RPMI7951 (cell line): ENCODE results near the gene MAN1A2. TPM values are rescaled to one million over a fixed set of nuclear protein-coding genes. Genes with fewer than 3 reads are reported as not detected.
"Not testable (repeated sequence)": the region's sequence is repeated elsewhere in the genome, so short reads cannot be mapped to it uniquely, and the experiment has no call there.

Source experiments
- DNase-seq: peaks from one replicate; pipeline ENCODE4 v3.0.0-alpha.2; 2012; ENCODE audit warnings: low read depth
- total RNA-seq: library from RNA; depleted of rRNA; stranded (reverse); fragments of >200 nt; shearing (Covaris generic); gene quantifications from 2 replicates; pipeline ENCODE4 v1.2.3, GENCODE V29; 2014

Gene MAN1A2
- total RNA-seq, 1 experiment from 2014 or later, result 30.9 TPM

DNA sequence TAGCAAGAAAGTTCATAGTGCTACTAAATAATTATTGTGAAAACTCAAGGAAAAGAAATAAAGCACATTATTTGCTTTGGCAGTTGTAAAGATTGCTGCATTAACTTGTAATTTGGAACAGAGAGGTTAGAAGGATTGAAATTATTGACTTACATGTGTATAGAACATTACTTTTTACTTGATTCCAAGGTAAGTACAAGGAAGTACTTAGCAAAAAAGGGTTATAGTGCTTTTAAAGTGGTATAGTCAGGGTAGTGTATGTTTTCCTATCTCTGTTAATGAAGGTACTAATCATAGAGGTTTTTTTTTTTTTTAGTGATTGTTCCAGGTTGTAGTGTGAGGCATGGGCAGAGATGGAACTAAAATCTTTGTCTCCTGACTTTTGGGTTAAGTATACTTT, 29.4 kb downstream of the MAN1A2 start:
- DNase-seq, result no peak

DNA sequence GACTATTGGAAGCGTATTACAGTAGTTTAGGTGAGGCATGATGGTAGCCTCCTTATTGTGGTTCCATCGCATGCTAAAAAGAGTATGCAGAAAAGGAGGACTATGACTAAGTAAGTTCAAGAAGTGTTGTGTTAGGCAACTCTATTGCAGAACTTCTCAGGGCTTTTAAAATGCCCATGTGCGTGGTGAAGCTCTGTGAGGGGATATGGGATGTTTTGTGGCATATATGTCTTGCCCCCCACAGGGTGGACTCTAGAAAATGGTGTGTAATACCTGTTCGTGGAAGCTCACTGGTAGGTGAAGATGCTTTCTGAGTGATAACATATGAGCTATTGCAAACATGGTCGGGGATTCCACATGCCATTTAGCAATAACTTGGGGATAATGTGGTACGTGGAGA, 31.7 kb downstream of the MAN1A2 start:
- no peak for DNase-seq

DNA sequence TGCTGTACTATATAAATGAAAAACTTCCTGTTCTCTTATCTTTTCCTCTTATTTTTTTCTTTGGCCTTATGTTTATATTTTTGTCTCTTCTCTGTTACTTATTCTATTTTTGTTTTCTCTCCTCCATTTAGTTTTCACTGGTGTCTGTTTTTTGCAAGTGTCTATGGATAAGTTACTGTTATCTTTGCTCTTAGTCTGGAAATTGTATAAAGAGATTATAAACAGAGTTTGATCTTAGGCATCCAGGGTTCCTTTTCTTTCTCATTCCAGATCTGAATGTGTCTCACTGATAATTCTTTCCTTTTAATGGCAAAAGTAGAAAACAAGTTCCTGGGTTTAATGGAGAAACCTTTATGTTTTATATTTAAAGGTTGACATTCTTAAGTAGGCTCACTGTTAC, 34.5 kb downstream of the MAN1A2 start:
- DNase-seq, result no peak

DNA sequence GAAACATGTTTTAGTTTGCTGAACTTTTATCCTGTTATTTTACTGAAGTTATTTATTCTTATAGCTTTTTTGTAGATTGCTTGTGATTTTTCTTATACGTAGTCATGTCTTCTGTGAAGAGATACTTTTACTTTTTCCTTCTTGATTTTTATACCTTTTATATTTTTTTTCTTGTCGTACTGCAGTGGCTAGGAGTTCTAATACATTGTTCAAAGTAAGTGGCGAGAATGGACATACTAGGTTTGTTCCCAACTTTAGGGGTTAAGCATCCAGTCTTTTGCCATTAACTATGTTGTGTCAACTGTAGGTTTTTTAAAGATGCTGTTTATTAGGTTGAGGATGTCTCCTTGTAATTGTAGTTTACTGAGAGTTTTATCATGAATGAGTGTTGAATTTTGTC, 36.3 kb downstream of the MAN1A2 start:
- no peak for DNase-seq

DNA sequence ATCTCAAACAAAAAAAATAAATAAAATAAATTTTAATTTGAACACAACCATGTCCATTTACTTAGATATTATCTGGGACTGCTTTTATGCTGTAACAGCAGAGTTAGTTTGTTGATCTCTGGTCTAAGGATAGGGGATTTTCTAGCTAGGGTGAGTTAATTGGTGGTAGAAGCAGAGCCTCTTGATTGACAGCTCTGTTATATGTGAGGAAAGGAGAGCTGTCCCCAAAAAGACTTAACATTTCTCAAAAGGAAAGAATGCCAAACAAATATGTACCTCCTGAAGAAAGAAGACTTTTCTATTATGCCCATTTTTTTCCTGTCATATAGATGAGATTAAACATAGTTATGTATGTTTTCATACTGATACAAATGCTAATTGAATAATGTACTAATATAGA, 37.8 kb downstream of the MAN1A2 start:
- no peak for DNase-seq

DNA sequence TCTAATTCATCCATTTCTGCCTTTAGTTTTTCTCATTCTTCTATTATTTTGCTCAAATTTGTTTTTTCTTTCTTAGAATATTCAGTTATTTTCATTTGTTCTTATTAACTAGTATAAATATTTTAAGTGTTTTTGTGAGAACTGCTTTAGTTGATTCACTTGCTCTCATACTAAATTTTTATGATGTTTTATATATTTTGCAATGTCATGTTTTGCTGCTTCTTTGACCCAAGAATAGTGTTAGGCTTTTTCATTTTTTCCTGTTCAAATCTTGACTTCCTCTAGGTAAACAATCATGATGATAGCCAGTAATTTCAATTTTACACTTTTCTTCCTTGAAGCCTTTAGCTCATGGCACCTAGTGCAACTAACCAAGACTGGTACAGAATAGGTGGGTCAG, 45.2 kb downstream of the MAN1A2 start:
- no peak for DNase-seq

DNA sequence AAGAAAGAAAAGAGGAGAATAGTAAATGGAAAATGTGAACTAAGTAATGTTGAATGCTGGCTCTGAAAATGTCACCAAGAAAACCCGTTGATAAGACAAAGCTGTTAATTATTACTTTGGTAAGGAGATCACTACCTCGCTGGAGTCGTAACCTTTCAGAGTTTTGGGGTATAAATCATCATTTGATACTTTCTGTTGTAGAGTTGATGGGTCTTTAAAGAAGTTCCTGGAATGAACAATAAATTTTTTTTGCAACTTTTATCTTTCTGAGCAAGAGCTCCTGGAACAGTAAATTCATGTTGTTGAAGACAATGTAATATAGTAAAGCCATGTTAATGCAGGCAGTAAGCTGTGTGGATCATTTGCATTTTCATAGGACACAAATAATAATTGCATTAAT, 46.2 kb downstream of the MAN1A2 start:
- DNase-seq, result no peak

DNA sequence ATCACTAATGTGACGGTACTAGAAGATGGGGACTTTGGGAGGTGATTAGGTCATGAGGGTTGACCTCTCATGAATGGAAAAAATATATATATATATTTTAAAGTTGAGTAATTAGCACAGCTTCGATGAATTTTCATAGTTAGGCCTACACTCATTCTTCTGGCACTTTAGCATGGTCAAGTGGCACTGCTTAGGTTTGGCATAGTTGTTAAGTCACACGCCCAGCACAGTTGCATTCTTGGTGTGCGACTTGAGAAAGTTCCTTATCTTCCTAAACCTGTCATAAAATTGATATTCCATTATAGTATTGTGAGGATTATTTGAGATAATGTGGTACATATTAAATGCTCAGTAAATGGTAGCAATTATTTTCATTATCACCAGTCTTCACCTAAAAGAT, 47.7 kb downstream of the MAN1A2 start:
- DNase-seq, result no peak

DNA sequence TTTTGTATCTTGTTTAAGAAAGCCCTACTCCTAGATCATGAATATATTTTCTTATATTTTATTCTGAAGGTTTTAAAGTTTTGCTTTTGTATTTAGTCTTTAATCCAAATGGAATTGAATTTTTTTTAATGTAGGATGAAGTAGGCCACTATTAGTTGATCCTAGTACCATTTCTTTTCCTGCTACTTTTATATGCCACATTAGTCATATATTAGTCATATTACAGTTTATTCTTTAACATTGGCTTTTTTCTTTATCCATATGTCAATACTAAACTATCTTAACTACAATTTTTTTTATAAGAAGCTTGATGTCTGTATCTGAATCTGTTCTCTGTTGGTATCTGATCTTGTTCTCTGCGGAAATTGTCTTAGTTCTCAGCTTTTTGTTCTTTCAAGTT, 48.8 kb downstream of the MAN1A2 start:
- no peak for DNase-seq

DNA sequence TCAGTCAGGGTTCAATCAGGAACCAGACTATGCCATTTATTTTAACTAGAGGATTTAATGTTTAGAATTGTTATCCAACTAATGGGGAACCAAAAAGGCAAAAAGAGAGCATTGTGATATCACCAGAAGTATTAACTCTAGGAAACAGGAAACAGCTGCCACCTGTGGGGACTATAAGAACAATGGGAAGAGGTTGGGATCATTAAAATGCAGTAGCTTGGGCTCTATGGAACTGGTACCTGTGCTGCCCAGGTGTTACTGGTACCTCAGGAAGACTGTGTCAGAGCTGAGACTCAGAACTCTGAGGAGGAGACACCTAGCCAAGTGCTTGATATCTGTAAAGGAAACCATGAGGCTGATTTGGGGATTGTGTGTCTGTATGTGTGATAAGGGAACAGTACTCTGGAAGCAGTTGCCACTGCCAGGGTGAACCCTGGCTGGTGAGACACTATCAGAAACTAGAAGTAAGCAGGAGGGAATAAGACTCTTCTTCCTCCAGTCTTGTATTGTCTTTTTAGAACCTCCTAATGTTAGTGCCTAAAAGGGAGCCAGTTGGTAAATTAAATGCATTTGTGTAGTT, 49.4 kb downstream of the MAN1A2 start:
- DNase-seq, result no peak

DNA sequence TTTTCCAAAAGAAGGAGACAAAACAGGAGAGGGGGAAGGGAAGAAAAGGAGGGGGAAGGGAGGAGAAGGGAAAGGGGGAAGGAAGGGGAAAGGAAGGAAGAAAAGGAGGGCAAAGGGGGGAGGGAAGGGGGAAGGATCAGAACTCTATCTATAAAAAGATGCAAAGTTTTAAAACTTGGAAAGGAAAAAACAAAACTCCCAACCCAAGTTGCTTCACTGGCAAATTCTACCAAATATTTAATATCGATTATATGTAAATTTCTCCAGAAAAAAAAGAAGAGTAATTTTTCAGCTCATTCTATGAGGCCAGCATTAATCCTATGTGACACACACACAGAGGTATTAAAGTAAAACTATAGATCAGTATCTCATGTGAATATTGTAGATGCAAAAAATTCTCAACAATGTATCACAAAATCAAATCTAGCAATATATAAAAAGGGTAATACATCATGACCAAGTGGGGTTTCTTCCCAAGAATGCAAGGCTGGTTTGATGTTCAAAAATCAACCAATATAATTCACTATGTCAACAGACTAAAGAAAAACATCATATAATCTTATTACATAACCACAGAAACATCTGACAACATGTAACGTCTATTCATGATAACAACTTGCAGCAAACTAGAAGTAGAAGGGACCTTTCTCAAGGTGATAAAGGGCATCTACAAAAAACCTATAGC, 57.9 kb downstream of the MAN1A2 start:
- no peak for DNase-seq

DNA sequence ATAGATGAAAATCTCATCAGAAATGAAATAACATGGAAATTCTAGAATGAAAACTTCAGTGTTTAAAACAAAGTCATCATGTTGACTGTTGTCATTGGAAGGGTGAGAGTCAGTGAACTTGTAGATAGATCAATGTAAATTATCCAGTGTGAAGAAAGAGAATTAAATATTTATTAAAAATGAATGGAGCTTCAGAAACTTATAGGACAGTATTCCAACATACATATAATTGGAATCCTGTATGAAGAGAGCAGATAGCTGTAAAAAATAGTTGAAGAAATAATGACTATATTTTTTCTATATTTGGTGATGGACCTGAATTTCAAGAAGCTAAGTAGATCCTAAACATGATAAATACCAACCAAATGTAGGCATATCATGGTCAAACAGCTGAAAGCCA, 60.0 kb downstream of the MAN1A2 start:
- no peak for DNase-seq

DNA sequence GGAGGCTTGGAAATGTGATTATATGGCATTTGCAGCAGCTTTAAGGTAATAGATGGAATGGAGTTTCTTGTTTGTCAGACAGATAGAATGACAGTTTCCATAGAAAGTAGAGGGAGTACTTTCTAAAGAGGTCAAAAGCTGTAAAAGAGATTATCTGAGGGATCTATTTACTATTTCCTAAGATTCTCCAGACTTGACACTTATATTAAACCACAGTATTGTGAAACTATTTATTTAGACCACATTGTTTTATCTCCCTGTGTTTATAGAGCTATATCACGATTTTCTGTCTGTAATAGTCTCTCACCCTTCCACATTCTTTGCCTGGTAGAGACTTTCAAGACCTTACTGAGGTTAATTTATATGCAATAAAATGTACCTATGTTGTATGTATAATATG, 66.7 kb downstream of the MAN1A2 start:
- no peak for DNase-seq

DNA sequence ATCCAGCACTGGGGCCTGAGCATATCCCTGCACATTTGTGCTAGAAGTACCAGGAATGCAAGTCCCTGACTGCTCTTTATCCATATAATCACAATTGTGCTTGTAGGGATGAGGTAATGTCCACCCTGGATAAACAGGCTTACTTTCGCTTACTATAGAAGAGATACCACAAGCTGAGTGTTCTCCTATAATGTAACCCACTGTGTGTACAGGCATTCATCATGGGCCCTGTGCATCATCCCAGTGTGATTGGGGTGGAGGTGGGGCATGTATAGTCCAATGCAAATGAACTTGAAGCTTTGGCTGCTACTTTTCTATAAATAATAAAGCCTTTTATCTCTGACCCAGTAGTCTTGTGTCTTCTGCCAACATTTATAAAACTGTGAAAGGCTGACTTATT, 69.3 kb downstream of the MAN1A2 start:
- DNase-seq, result no peak

DNA sequence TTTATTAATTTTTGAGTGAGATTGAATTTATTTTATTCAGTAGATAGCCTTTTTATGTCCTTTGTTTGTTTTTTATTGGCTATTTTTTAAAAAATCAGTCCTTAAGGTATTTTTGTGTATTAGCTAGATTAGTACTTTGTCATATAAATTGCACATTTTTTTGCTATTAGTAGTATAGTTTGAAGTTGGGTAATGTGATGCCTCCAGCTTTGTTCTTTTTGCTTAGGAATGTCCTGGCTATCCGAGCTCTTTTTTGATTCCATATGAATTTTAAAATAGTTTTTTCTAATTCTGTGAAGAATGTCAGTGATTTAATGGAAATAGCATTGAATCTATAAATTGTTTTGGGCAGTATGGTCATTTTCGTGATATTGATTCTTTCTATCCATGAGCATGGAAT, 80.4 kb downstream of the MAN1A2 start:
- no peak for DNase-seq

DNA sequence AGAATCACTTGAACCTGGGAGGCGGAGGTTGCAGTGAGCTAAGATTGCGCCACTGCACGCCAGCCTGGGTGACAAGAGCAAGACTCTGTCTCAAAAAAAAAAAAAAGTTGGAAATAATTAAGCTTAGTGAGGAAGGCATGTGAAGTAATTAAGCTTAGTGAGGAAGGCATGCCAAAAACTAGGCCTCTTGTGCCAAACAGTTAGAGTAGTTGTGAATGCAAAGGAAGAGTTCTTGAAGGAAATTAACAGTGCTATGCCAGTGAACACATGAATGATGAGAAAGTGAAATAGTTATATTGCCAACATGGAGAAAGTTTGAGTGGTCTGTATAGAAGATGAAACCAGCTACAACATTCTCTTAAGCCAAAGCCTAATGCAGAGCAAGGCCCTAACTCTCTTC, 85.0 kb downstream of the MAN1A2 start:
- no peak for DNase-seq

DNA sequence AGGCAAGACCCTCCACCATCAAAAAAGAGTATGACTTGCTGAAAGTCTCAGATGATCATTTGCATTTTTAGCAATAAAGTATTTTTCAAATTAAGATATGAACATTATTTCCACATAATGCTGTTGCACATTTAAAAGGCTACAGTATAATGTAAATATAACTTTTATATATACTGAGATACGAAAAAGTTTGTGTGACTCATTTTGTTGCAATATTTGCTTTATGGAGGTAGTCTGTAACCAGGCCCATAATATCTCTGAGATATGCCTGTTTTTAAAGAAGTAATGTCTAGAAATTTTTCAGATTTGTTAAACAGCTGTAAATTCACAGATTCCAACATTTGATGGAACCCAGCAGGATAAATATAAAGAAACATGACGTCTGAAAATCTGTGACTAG, 86.7 kb downstream of the MAN1A2 start:
- no peak for DNase-seq

DNA sequence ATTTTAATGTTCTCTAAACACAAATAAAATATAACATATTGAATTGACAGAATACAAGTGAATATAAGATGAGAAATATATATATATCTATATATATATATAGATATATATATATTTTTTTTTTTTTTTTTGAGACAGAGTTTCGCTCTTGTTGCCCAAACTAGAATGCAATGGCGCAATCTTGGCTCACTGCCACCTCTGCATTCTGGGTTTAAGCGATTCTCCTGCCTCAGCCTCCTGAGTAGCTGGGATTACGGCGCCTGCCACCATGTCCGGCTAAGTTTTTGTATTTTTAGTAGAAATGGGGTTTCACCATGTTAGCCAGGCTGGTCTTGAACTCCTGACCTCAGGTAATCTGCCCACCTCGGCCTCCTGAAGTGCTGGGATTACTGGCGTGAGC, 91.2 kb downstream of the MAN1A2 start:
- DNase-seq, result not testable (repeated sequence)

DNA sequence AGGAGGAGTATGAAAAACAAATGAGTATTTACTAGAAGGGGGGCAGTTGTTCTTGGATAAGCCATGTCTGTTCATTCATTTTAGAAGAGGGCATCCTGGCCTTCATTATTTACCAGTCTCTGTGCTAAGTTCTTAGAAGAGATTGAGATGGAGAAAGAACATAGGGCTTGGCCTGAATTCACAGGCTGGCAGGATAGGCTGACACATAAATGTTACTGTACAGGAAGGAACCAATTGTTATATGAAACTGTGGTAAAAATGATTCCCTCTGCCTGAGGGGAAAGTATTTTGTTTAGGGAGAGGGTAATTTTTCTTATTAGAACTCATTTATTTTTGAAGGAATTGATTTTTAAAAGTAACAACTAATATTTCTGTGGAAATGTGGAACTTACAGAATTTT, 99.5 kb downstream of the MAN1A2 start:
- no peak for DNase-seq

DNA sequence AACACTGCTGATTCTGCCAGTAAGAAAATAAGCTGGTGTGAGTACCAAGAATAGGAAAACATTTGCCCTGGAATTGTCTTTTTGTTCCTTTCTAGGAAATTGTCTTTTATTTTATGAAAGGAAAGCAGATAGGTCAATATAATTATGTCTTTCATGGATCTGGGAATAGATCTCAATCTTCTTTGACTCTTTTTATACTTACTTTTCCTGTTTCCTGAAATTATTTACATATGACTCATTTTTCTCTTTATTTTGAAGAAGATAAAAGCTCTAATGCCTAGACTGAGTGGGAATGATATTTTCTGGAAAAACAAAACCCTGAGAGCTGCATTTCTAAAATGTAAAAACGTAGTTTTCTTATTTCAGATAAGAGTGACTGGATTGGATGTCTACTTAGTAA, 100.1 kb downstream of the MAN1A2 start:
- DNase-seq, result no peak

DNA sequence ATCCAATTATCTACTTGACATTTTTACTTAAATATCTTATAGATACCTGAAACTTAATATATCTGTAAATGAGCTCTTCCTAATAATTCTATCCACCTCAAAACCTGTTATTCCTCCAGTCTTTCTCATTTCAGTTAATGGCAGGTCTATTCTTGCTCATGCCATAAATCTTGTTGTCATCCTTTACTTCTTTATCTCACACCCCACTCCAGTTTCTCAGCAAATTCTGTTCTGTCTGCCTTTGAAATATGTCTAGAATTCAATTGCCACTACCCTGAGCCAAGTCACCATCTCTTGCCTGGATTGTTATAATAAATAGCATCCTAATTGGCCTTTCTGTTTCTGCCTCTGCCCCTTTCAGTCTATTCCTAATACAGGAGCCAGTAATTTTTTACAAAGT, 105.8 kb downstream of the MAN1A2 start:
- DNase-seq, result no peak

DNA sequence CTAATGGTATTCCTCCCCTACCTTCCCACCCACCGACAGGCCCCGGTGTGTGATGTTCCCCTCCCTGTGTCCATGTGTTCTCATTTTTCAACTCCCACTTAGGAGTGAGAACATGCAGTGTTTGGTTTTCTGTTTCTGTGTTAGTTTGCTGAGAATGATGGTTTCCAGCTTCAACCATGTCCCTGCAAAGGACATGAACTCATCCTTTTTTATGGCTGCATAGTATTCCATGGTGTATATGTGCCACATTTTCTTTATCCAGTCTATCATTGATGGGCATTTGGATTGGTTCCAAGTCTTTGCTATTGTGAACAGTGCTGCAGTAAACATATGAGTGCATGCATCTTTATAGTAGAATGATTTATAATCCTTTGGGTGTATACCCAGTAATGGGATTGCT, 108.2 kb downstream of the MAN1A2 start:
- not testable (repeated sequence) for DNase-seq

DNA sequence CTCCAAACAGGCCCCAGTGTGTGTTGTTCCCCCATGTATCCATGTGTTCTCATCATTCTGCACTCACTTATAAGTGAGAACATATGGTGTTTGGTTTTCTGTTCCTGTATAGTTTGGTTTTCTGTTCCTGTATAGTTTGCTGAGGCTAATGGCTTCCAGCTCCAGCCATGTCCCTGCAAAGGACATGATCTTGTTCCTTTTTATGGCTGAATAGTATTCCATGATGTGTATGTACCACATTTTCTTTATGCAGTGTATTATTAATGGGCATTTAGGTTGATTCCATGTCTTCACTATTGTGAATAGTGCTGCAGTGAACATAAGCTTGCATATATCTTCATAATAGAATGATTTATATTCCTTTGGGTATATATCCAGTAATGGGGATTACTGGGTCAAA, 111.8 kb downstream of the MAN1A2 start:
- no peak for DNase-seq

DNA sequence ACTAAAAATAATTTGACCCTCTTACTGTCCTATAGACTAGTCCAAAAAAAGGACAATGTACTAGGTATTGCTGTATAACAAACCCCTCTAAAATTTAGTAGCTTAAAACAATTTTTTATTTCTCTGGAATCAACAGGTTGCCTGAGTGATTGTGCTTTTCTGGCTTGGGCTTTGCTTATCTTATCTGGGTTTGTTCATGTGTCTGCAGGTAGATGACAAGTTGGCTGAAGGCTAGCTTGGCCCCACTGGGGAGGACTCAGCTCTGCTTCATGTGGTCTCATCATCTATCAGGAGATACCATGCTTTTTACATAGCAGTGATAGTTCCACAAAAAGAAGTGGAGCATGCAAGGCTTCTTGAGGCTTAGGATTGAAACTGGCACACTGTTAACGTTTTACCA, 114.2 kb downstream of the MAN1A2 start:
- no peak for DNase-seq
